Sigmoid colon (tissue), 4 donors: ENCODE results near the gene AVPI1.

Experiments used
- EP300 ChIP-seq, 4 donors: sonication (generic); formaldehyde crosslinking; IDR thresholded peaks; one replicate each; pipeline ENCODE4 v1.6.1; 2017; ENCODE audit warnings: antibody characterized with exemption in 4 of 4
- POLR2A ChIP-seq, 2 donors: fragments of 450-650 bp; IDR thresholded peaks; one replicate each; pipeline ENCODE4 v1.6.1; 2016; ENCODE audit warnings: antibody characterized with exemption in 2 of 2, mild to moderate bottlenecking in 2 of 2, moderate library complexity in 2 of 2

DNA sequence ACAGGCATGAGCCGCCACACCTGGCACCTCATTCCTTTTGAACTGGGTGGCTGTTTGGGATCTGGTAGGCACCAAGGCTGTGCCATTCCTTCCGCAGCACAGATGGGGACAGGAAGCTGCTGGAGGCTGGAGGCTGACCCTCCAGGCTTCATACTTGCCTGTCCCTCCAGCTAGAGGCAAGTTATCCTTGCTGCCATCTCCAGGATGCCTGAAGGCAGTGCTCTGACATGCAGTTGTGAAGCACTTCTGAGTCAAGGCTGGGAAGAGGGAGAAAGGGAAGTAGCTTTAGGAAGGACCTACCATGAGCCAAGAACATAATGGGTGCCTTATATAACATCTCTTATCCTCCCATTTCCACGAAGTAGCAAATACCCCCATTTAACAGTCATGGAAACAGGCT, 36.0 kb upstream of the AVPI1 start:
- TF ChIP-seq POLR2A (IDR thresholded peaks at IDR 0.05) (no peak), EP300 (IDR thresholded peaks at IDR 0.05) (no peak)
